Measurements from ENCODE around the gene FAM135A. TPM values are rescaled to one million over a fixed set of nuclear protein-coding genes. Genes with fewer than 3 reads are reported as not detected.

The FAM135A gene
- total RNA-seq, 1 donor from 2014 or later: 9.4 TPM

GRCh38 chr6:70502484-70502883 lies 89.2 kb downstream of the FAM135A start:
- Mint-ChIP-seq H3K4me3 (ENCODE audit: low read depth) (no peak overlapping the region), H3K36me3 (ENCODE audit: low read depth) (peaks cover 27% of the 10 kb centered on the region), H3K9me3 (peaks cover 23% of the 10 kb centered on the region), H3K27ac (no peak overlapping the region), H3K27me3 (ENCODE audit: low read depth) (no peaks in the 10 kb centered on the region), H3K4me1 (ENCODE audit: low read depth) (no peaks in the 10 kb centered on the region)
- DNase-seq (ENCODE audit: low spot score): no peak
- intact Hi-C loops (cut with micrococcal nuclease): no loop called here

GRCh38 chr6:70503813-70504465 lies 90.6 kb downstream of the FAM135A start:
- DNase-seq (ENCODE audit: low spot score): no peak
- no peaks in the 10 kb centered on the region for H3K27me3 Mint-ChIP-seq (ENCODE audit: low read depth)
- H3K27ac Mint-ChIP-seq: no peak overlapping the region
- intact Hi-C loops (cut with micrococcal nuclease): no loop called here
- H3K4me3 Mint-ChIP-seq (ENCODE audit: low read depth): no peak overlapping the region
- no peaks in the 10 kb centered on the region for H3K4me1 Mint-ChIP-seq (ENCODE audit: low read depth)
- peaks cover 27% of the 10 kb centered on the region for H3K36me3 Mint-ChIP-seq (ENCODE audit: low read depth)
- peaks cover 17% of the 10 kb centered on the region for H3K9me3 Mint-ChIP-seq

- Mint-ChIP-seq H3K36me3 (ENCODE audit: low read depth) (peaks cover 27% of the 10 kb centered on the region), H3K4me1 (ENCODE audit: low read depth) (no peaks in the 10 kb centered on the region), H3K9me3 (peaks cover 9% of the 10 kb centered on the region), H3K4me3 (ENCODE audit: low read depth) (no peak overlapping the region), H3K27me3 (ENCODE audit: low read depth) (no peaks in the 10 kb centered on the region), H3K27ac (no peak overlapping the region)
- intact Hi-C loops (cut with micrococcal nuclease): no loop called here
- DNase-seq (ENCODE audit: low spot score): no peak
Measured at GRCh38 chr6:70506321-70506720, 93.0 kb downstream of the FAM135A start.

GRCh38 chr6:70507161-70507560 lies 93.9 kb downstream of the FAM135A start:
- intact Hi-C loops (cut with micrococcal nuclease): no loop called here
- H3K27me3 Mint-ChIP-seq (ENCODE audit: low read depth): no peaks in the 10 kb centered on the region
- peaks cover 9% of the 10 kb centered on the region for H3K9me3 Mint-ChIP-seq
- DNase-seq (ENCODE audit: low spot score): no peak
- no peak overlapping the region for H3K27ac Mint-ChIP-seq
- H3K36me3 Mint-ChIP-seq (ENCODE audit: low read depth): peaks cover 27% of the 10 kb centered on the region
- H3K4me1 Mint-ChIP-seq (ENCODE audit: low read depth): no peaks in the 10 kb centered on the region
- H3K4me3 Mint-ChIP-seq (ENCODE audit: low read depth): no peak overlapping the region

- H3K27me3 Mint-ChIP-seq (ENCODE audit: low read depth): no peaks in the 10 kb centered on the region
- H3K9me3 Mint-ChIP-seq: peaks cover 5% of the 10 kb centered on the region
- DNase-seq (ENCODE audit: low spot score): no peak
- peaks cover 14% of the 10 kb centered on the region for H3K36me3 Mint-ChIP-seq (ENCODE audit: low read depth)
- no peaks in the 10 kb centered on the region for H3K4me1 Mint-ChIP-seq (ENCODE audit: low read depth)
- no peak overlapping the region for H3K4me3 Mint-ChIP-seq (ENCODE audit: low read depth)
- intact Hi-C loops (cut with micrococcal nuclease): no loop called here
- H3K27ac Mint-ChIP-seq: no peak overlapping the region
Measured at GRCh38 chr6:70508953-70509352, 95.6 kb downstream of the FAM135A start.

GRCh38 chr6:70510600-70510999 lies 97.3 kb downstream of the FAM135A start:
- Mint-ChIP-seq H3K4me1 (ENCODE audit: low read depth) (no peaks in the 10 kb centered on the region), H3K27ac (no peak overlapping the region), H3K36me3 (ENCODE audit: low read depth) (peaks cover 3% of the 10 kb centered on the region), H3K9me3 (no peaks in the 10 kb centered on the region), H3K4me3 (ENCODE audit: low read depth) (no peak overlapping the region), H3K27me3 (ENCODE audit: low read depth) (no peaks in the 10 kb centered on the region)
- no peak for DNase-seq (ENCODE audit: low spot score)
- intact Hi-C loops (cut with micrococcal nuclease): no loop called here

- Mint-ChIP-seq H3K27ac (no peak overlapping the region), H3K27me3 (ENCODE audit: low read depth) (no peaks in the 10 kb centered on the region), H3K9me3 (no peaks in the 10 kb centered on the region), H3K4me3 (ENCODE audit: low read depth) (no peak overlapping the region), H3K4me1 (ENCODE audit: low read depth) (no peaks in the 10 kb centered on the region), H3K36me3 (ENCODE audit: low read depth) (no peaks in the 10 kb centered on the region)
- intact Hi-C loops (cut with micrococcal nuclease): no loop called here
- no peak for DNase-seq (ENCODE audit: low spot score)
Measured at GRCh38 chr6:70518723-70519122, 105.4 kb downstream of the FAM135A start.

GRCh38 chr6:70520575-70520974 lies 107.3 kb downstream of the FAM135A start:
- Mint-ChIP-seq H3K4me3 (ENCODE audit: low read depth) (no peak overlapping the region), H3K27me3 (ENCODE audit: low read depth) (no peaks in the 10 kb centered on the region)

GRCh38 chr6:70524721-70525286 lies 111.5 kb downstream of the FAM135A start:
- H3K36me3 Mint-ChIP-seq (ENCODE audit: low read depth): no peaks in the 10 kb centered on the region
- no peak for DNase-seq (ENCODE audit: low spot score)
- intact Hi-C loops (cut with micrococcal nuclease): no loop called here
- H3K4me1 Mint-ChIP-seq (ENCODE audit: low read depth): peaks cover 3% of the 10 kb centered on the region
- H3K4me3 Mint-ChIP-seq (ENCODE audit: low read depth): no peak overlapping the region
- H3K9me3 Mint-ChIP-seq: no peaks in the 10 kb centered on the region
- no peak overlapping the region for H3K27ac Mint-ChIP-seq
- no peaks in the 10 kb centered on the region for H3K27me3 Mint-ChIP-seq (ENCODE audit: low read depth)

More at GRCh38 chr6:70520575-70520974, 107.3 kb downstream of the FAM135A start:
- intact Hi-C loops (cut with micrococcal nuclease): loop anchor here (1.0 to 2.0 kb wide), 2 partner anchors 166 to 364 kb away; no protein-coding TSS in a partner anchor
- Mint-ChIP-seq H3K9me3 (no peaks in the 10 kb centered on the region), H3K27ac (no peak overlapping the region), H3K36me3 (ENCODE audit: low read depth) (no peaks in the 10 kb centered on the region), H3K4me1 (ENCODE audit: low read depth) (no peaks in the 10 kb centered on the region)
- no peak for DNase-seq (ENCODE audit: low spot score)

- Mint-ChIP-seq H3K9me3 (no peaks in the 10 kb centered on the region), H3K4me3 (ENCODE audit: low read depth) (no peak overlapping the region), H3K36me3 (ENCODE audit: low read depth) (no peaks in the 10 kb centered on the region), H3K27me3 (ENCODE audit: low read depth) (no peaks in the 10 kb centered on the region), H3K27ac (no peak overlapping the region), H3K4me1 (ENCODE audit: low read depth) (peaks cover 6% of the 10 kb centered on the region)
- intact Hi-C loops (cut with micrococcal nuclease): no loop called here
- DNase-seq (ENCODE audit: low spot score): no peak
Measured at GRCh38 chr6:70527071-70527737, 113.9 kb downstream of the FAM135A start.

- H3K4me3 Mint-ChIP-seq (ENCODE audit: low read depth): no peak overlapping the region
- no peaks in the 10 kb centered on the region for H3K36me3 Mint-ChIP-seq (ENCODE audit: low read depth)
- H3K9me3 Mint-ChIP-seq: no peaks in the 10 kb centered on the region
- H3K27me3 Mint-ChIP-seq (ENCODE audit: low read depth): no peaks in the 10 kb centered on the region
- DNase-seq (ENCODE audit: low spot score): no peak
- H3K27ac Mint-ChIP-seq: no peak overlapping the region
- peaks cover 6% of the 10 kb centered on the region for H3K4me1 Mint-ChIP-seq (ENCODE audit: low read depth)
- intact Hi-C loops (cut with micrococcal nuclease): no loop called here
Measured at GRCh38 chr6:70530023-70530422, 116.7 kb downstream of the FAM135A start.

- Mint-ChIP-seq H3K4me1 (ENCODE audit: low read depth) (peaks cover 4% of the 10 kb centered on the region), H3K4me3 (ENCODE audit: low read depth) (no peak overlapping the region), H3K27ac (no peak overlapping the region), H3K9me3 (no peaks in the 10 kb centered on the region), H3K27me3 (ENCODE audit: low read depth) (no peaks in the 10 kb centered on the region), H3K36me3 (ENCODE audit: low read depth) (no peaks in the 10 kb centered on the region)
- no peak for DNase-seq (ENCODE audit: low spot score)
- intact Hi-C loops (cut with micrococcal nuclease): no loop called here
Measured at GRCh38 chr6:70531133-70531532, 117.8 kb downstream of the FAM135A start.

GRCh38 chr6:70537266-70537665 lies 124.0 kb downstream of the FAM135A start:
- H3K4me1 Mint-ChIP-seq (ENCODE audit: low read depth): no peaks in the 10 kb centered on the region
- no peaks in the 10 kb centered on the region for H3K27me3 Mint-ChIP-seq (ENCODE audit: low read depth)
- H3K9me3 Mint-ChIP-seq: no peaks in the 10 kb centered on the region
- DNase-seq (ENCODE audit: low spot score): no peak
- intact Hi-C loops (cut with micrococcal nuclease): no loop called here
- no peak overlapping the region for H3K4me3 Mint-ChIP-seq (ENCODE audit: low read depth)
- no peaks in the 10 kb centered on the region for H3K36me3 Mint-ChIP-seq (ENCODE audit: low read depth)
- H3K27ac Mint-ChIP-seq: no peak overlapping the region

All from activated T-helper 2 cell treated with anti-CD3 and anti-CD28 coated beads, Interferon-gamma antibody, Interleukin-2, Interleukin-4, amounts not matched to agents 10 μg/mL and 5 μg/mL and 100 μg/mL, durations not matched to agents 14 hours and 24 hours and 36 hours (primary cell).